Measurements from ENCODE around the gene ZSCAN2. TPM values are rescaled to one million over a fixed set of nuclear protein-coding genes. Genes with fewer than 3 reads are reported as not detected.
A peak's percentile ranks its signal among the peaks of the same experiment; 100 is the strongest.

Gene ZSCAN2
- total and polyA plus RNA-seq, 2 of the 8 experiments (the other 6 are each of a cell fraction or from before 2014, with no cell fraction given) = 23.6 to 52.4 TPM

- POLR2A ChIA-PET (ENCODE audit: partially characterized antibody) = interaction anchor here (0.6 to 1.9 kb wide), 7 partner anchors 10 to 108 kb away, joined by 3 to 4 read pairs (median 4); partner anchors contain the start of gene ZSCAN2
- 0 out of 2 replicates have a peak within 1 kb of the TSS, but pooled peaks have one; percentile 55 for H2AFZ ChIP-seq (ENCODE audit: low read length)
- H4K5ac ChIP-seq (ENCODE audit: insufficient read length, low read depth, low read length) = no peak within 1 kb of the TSS
- H3K4ac ChIP-seq (replicated peaks; ENCODE audit: insufficient read length, low read depth, low read length) = no peak within 1 kb of the TSS
- H3K27me3 ChIP-seq (replicated peaks in 1 of 4; ENCODE audit: control insufficient read depth in 3 of 4, extremely low read depth in 1 of 4, insufficient read depth in 3 of 4, low read length in 3 of 4) = peaks cover 0 to 13% (median 9%) of the 10 kb centered on the region in 4 experiments; a peak in 5 of 7 replicates
- peaks cover 0 to 21% (median 14%) of the 10 kb centered on the region in 4 experiments; a peak in 6 of 7 replicates for H3K4me1 ChIP-seq (replicated peaks in 1 of 4; ENCODE audit: control insufficient read depth in 3 of 4, insufficient read depth in 4 of 4, low read length in 3 of 4)
- H3K23ac ChIP-seq (ENCODE audit: insufficient read length) = peak within 1 kb of the TSS; percentile 12
- H2BK5ac ChIP-seq (ENCODE audit: low read depth, low read length) = peak within 1 kb of the TSS; percentile 71; the same call in 1 of the 2 replicates
- no peak within 1 kb of the TSS for H2BK20ac ChIP-seq (ENCODE audit: low read length)
- peak within 1 kb of the TSS; percentile 91 for H3K4me2 ChIP-seq (ENCODE audit: insufficient read depth in 1 of 2, low read depth in 2 of 2, low read length in 2 of 2)
- H3K56ac ChIP-seq (replicated peaks; ENCODE audit: insufficient read length, low read depth, low read length) = no peak within 1 kb of the TSS
- H3K36me3 ChIP-seq (ENCODE audit: control insufficient read depth in 2 of 4, insufficient read depth in 4 of 4, low read length in 3 of 4) = no peaks in the 10 kb centered on the region
- peaks cover 10% of the 10 kb centered on the region for H3K23me2 ChIP-seq (ENCODE audit: low read depth, low read length)
- FAIRE-seq = no peak
- H2BK15ac ChIP-seq (ENCODE audit: low read length) = peak within 1 kb of the TSS; percentile 77; the same call in 1 of the 2 replicates
- peak within 1 kb of the TSS; percentile 56 to 74 (median 62) for H3K4me3 ChIP-seq (ENCODE audit: extremely low read depth in 1 of 4, insufficient read depth in 2 of 4, low read depth in 3 of 4, low read length in 4 of 4)
- no peak within 1 kb of the TSS for H2BK12ac ChIP-seq (ENCODE audit: low read depth, low read length)
- H4K91ac ChIP-seq (replicated peaks; ENCODE audit: insufficient read length, low read length) = no peak within 1 kb of the TSS
- WGBS, 2 experiments (ENCODE audit: extremely low coverage in 1 of 2, insufficient coverage in 1 of 2, insufficient read length in 1 of 2, insufficient replicate concordance in 2 of 2, low coverage in 1 of 2, low lambda C conversion rate in 2 of 2, missing lambda C conversion rate in 1 of 2) = 3% methylated on average over 24 of the region's 61 CpGs; no CpG with 5 or more reads in 1 of the 2 experiments
- CTCF ChIA-PET (ENCODE audit: partially characterized antibody) = interaction anchor here (0.6 to 10.6 kb wide), 21 partner anchors 16 to 270 kb away, joined by 3 to 86 read pairs (median 4); partner anchors contain the start of gene SEC11A
- peak within 1 kb of the TSS; percentile 62; the same call in 1 of the 2 replicates for H4K8ac ChIP-seq (ENCODE audit: extremely low read depth, insufficient read depth, low read length)
- peaks cover 0 to 2% of the 10 kb centered on the region in 2 experiments for H4K20me1 ChIP-seq (replicated peaks in 1 of 2; ENCODE audit: control insufficient read depth in 1 of 2, insufficient read depth in 2 of 2, low read length in 2 of 2)
- no peak within 1 kb of the TSS for H2AK5ac ChIP-seq (ENCODE audit: low read depth, low read length)
- DNase-seq (ENCODE audit: low read depth in 1 of 2, low spot score in 2 of 2) = peak; percentile 77 to 89
- peak within 1 kb of the TSS; percentile 89 for H3K18ac ChIP-seq (ENCODE audit: extremely low read depth, low read length)
- peaks cover 0 to 7% of the 10 kb centered on the region in 2 experiments; a peak in 2 of 4 replicates for H3K79me2 ChIP-seq (ENCODE audit: control insufficient read depth in 1 of 2, insufficient read depth in 2 of 2, low read length in 2 of 2)
- H3K9me3 ChIP-seq (ENCODE audit: insufficient read depth in 2 of 2, low read depth in 1 of 2, low read length in 1 of 2) = no peaks in the 10 kb centered on the region
- no peak within 1 kb of the TSS for H2BK120ac ChIP-seq (replicated peaks; ENCODE audit: low read depth, low read length)
- peak within 1 kb of the TSS in 3 of 4 experiments; percentile 51 to 69 (median 58); a peak in 6 of 7 replicates for H3K9ac ChIP-seq (replicated peaks in 1 of 4; ENCODE audit: extremely low read depth in 1 of 4, low read depth in 3 of 4, low read length in 3 of 4)
- H3K14ac ChIP-seq (ENCODE audit: insufficient read length) = no peak within 1 kb of the TSS
- peak within 1 kb of the TSS; percentile 49; the same call in 1 of the 2 replicates for H3K27ac ChIP-seq (ENCODE audit: low read depth, low read length)
- peaks cover 5% of the 10 kb centered on the region; the same call in 1 of the 2 replicates for H3K79me1 ChIP-seq (ENCODE audit: low read depth, low read length)
- TF ChIP-seq HDAC2 (IDR thresholded peaks at IDR 0.05; ENCODE audit: borderline replicate concordance in 1 of 2, low read depth in 2 of 2, low read length in 2 of 2) (peak in 1 of 2 experiments; percentile 38; a peak in 1 of 4 replicates), SIN3A (conservative IDR thresholded peaks at IDR 0.05 in 1 of 2, IDR thresholded peaks at IDR 0.05 in 1 of 2; ENCODE audit: low read depth in 1 of 2, low read length in 2 of 2) (peak; percentile 7 to 64; a peak in 1 of 4 replicates)
Measured at GRCh38 chr15:84658080-84658787, 57.4 kb downstream of the ZSCAN2 start, which contains the start of gene NMB. TSS of gene NMB (minus strand) at chr15:84658199. CDS start at chr15:84658152, 47 bp downstream.

Measured in H1 (cell line).